Medulla oblongata (tissue), 1 donor: ENCODE measurements around the gene STARD9.
"Not testable (repeated sequence)": the region's sequence is repeated elsewhere in the genome, so short reads cannot be mapped to it uniquely, and the experiment has no call there.

Experiments
- DNase-seq: peaks from one replicate; pipeline ENCODE4 v3.0.0-alpha.2; 2015; ENCODE audit errors: extremely low spot score

Gene STARD9

GRCh38 chr15:42764154-42764731, 188.8 kb downstream of the STARD9 start:
- DNase-seq: not testable (repeated sequence)

DNA sequence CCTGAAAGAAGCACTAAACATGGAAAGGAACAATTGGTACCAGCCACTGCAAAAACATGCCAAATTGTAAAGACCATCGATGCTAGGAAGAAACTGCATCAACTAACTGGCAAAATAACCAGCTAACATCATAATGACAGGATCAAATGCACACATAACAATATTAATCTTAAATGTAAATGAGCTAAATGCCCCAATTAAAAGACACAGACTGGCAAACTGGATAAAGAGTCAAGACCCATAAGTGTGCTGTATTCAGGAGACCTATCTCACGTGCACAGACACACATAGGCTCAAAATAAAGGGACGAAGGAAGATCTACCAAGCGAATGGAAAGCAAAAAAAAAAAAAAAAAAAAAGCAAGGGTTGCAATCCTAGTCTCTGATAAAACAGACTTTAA, 190.7 kb downstream of the STARD9 start:
- not testable (repeated sequence) for DNase-seq
